ENCODE data around the gene PHGDH. TPM values are rescaled to one million over a fixed set of nuclear protein-coding genes. Genes with fewer than 3 reads are reported as not detected.

Gene PHGDH
- total RNA-seq, result 64.7 and 72.8 TPM in 2 replicates

GRCh38 chr1:119711804-119712341 lies at the start of gene PHGDH:
Gene PHGDH (plus strand): TSS chr1:119711934. CDS start chr1:119712023, 89 bp downstream.

GRCh38 chr1:119768778-119769177 lies 57.0 kb downstream of the PHGDH start, which contains the start of gene HMGCS2:
Gene HMGCS2 (minus strand): TSS chr1:119768905. CDS start chr1:119768844, 61 bp downstream.

Other genes with a start within 250 kb of the PHGDH start
- gene HSD3B1, start 204.7 kb upstream of the PHGDH start, total RNA-seq, result not detected in 2 replicates
- gene ZNF697, start 63.7 kb upstream of the PHGDH start, total RNA-seq, result 12.9 and 19.4 TPM in 2 replicates
- not detected in 2 replicates for gene HMGCS2, start 57.0 kb downstream of the PHGDH start, total RNA-seq
- not detected in 2 replicates for gene REG4, start 99.5 kb downstream of the PHGDH start, total RNA-seq
- gene ADAM30, start 184.6 kb downstream of the PHGDH start, total RNA-seq, result not detected in 2 replicates